Skeletal muscle tissue (tissue), 4 donors: ENCODE results near the gene WNT5B. TPM values are rescaled to one million over a fixed set of nuclear protein-coding genes. Genes with fewer than 3 reads are reported as not detected.
A peak's percentile ranks its signal among the peaks of the same experiment; 100 is the strongest.
"Not testable (repeated sequence)": the region's sequence is repeated elsewhere in the genome, so short reads cannot be mapped to it uniquely, and the experiment has no call there.

Experiments used
- H3K27ac ChIP-seq: one replicate; pipeline ENCODE4 v1.7.0; 2013; ENCODE audit warnings: mild to moderate bottlenecking, low read depth, low read length, inconsistent platforms
- H3K27me3 ChIP-seq, 3 donors: one replicate each; pipeline ENCODE4 v1.7.0; 2013; ENCODE audit warnings: low read length in 3 of 3; ENCODE audit not compliant: control insufficient read depth in 3 of 3, insufficient read depth in 3 of 3
- H3K36me3 ChIP-seq, 3 donors: one replicate each; pipeline ENCODE4 v1.7.0; 2013; ENCODE audit warnings: low read length in 3 of 3; ENCODE audit not compliant: control insufficient read depth in 3 of 3, insufficient read depth in 3 of 3
- H3K4me1 ChIP-seq, 3 donors: one replicate each; pipeline ENCODE4 v1.7.0; 2013; ENCODE audit warnings: low read length in 3 of 3, mild to moderate bottlenecking in 3 of 3; ENCODE audit not compliant: control insufficient read depth in 3 of 3, insufficient read depth in 3 of 3
- H3K4me3 ChIP-seq, 3 donors: one replicate each; pipeline ENCODE4 v1.7.0; 2013; ENCODE audit warnings: low read length in 3 of 3
- H3K9ac ChIP-seq, 3 donors: one replicate each; pipeline ENCODE4 v1.7.0; 2013; ENCODE audit warnings: low read length in 3 of 3, mild to moderate bottlenecking in 3 of 3, moderate library complexity in 2 of 3, low read depth in 1 of 3
- H3K9me3 ChIP-seq, 3 donors: one replicate each; pipeline ENCODE4 v1.7.0; 2013; ENCODE audit warnings: low read length in 3 of 3; ENCODE audit not compliant: control insufficient read depth in 3 of 3
- total RNA-seq: library from RNA; depleted of rRNA; stranded (reverse); fragments of >200 nt; gene quantifications from one replicate; pipeline ENCODE4 v1.2.3, GENCODE V29; 2014
- donor health status: Osteomylitis.

The WNT5B gene
- total RNA-seq, 1 donor from 2014 or later, result 30.3 TPM

DNA sequence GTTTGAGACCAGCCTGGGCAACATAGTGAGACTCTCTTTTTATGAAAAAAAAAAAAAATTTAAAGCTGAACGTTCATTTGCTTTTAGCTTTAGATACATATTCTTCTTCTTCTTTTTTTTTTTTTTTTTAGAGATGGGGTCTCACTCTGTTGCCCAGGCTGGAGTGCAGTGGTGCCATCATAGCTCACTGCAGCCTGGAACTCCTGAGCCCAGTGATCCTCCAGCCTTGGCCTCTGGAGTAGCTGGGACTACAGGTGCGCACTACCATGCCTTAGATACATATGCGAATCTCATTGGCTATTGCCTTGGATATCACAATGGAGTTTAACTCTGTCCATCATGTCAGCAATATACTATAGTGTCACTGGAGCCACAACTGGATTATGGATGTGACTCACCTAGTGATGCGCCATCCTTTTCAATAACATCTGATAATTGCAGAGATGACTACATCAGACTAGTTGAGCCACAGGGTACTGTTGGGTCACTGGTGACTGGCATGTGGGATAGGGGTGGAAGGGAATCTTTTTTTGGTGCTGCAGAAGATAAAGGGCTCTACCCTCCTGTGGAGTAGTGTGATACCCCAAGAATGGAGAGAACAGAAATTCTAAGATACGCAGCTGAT, 59.2 kb downstream of the WNT5B start:
- Histone ChIP-seq H3K27me3 (no peaks in the 10 kb centered on the region), H3K27ac (no peak overlapping the region), H3K4me1 (peaks cover 8 to 16% (median 11%) of the 10 kb centered on the region in 3 donors), H3K36me3 (no peaks in the 10 kb centered on the region), H3K9ac (no peak overlapping the region), H3K9me3 (no peaks in the 10 kb centered on the region), H3K4me3 (no peak overlapping the region)

DNA sequence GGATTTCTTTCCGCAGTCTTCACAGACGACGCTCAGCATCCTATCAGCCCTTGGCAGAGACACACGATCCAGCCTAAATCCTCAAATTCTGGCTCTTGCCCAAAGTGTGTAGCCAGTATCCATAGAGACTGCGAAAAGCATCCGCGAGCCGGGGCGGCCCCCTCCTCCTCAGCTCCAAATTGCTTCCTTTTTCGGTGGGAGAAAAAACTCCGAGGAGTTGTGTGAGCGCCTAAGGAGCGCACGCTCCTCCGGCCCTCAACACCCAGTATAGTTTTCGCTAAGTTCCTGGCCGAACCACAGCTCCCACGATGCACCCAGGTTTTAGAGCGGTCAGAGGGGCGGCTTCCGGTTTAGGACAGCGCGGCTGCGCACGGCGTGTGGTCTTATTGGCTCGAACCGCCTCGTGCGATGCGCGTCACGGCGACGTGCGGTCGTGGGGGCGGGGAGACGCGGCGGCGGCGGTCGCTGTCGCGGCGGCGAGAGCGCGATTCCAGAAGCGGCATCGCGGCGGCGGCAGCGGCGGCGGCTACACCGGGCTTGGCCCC, 61.6 kb downstream of the WNT5B start, which contains the start of gene ADIPOR2:
Gene ADIPOR2 (plus strand): TSS at position 493 of the 545 bp plus-strand sequence. CDS start 63,274 bp downstream, outside the sequence.
- peak within 1 kb of the TSS; percentile 94 for H3K27ac ChIP-seq
- no peaks in the 10 kb centered on the region for H3K9me3 ChIP-seq
- no peaks in the 10 kb centered on the region for H3K36me3 ChIP-seq
- peak within 1 kb of the TSS; percentile 84 to 89 (median 89) for H3K4me3 ChIP-seq
- H3K27me3 ChIP-seq, result no peaks in the 10 kb centered on the region
- H3K9ac ChIP-seq, result peak within 1 kb of the TSS; percentile 89 to 93 (median 90)
- peaks cover 8 to 16% (median 11%) of the 10 kb centered on the region in 3 donors for H3K4me1 ChIP-seq

DNA sequence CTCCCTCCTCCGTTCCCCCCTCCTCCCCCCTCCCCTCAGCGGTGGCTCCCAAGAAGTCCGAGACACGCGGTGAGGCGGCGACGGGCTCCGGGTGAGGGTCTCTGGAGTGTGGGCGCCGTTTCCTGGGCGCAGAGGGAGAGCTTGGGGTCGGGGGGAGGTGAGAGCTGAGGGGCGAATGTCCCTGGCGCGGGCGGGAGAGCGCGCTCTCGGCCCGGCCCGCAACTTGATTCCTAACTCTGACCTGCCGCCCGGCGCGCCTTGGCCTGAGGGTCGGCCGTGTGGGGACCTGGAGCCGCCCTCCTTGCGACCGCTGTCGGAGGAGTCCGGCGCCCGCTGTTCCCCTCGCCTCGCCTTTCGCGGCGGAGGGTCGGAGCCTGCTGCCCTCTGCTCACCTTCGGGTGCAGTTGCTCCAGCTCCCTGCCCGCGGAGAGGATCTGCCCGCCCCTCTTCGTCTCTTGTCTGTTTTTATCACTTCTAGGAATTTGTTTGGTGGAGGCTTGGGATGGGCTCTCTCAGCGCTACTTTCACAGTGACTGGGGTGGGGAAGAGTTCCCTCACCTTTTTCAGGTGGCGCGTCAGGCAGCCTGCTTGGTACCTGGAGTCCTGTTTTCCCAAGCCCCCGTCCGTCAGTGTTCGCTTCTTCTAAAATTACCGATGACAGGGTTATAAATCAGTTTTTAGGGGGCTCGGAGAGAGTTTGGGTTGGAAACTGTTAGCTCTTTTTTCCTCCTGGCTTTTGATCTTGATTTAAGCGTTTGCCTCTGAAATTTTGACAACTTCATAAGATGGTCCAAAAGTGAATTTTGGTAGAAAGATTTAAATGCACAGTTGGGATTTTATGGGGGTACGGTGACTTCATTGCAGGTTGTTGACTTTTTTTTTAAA, 62.3 kb downstream of the WNT5B start:
- peaks cover 9 to 20% (median 11%) of the 10 kb centered on the region in 3 donors for H3K4me1 ChIP-seq
- no peaks in the 10 kb centered on the region for H3K9me3 ChIP-seq
- H3K27me3 ChIP-seq, result no peaks in the 10 kb centered on the region
- H3K4me3 ChIP-seq, result peak overlapping the region; percentile 84 to 89 (median 89)
- H3K36me3 ChIP-seq, result no peaks in the 10 kb centered on the region
- H3K9ac ChIP-seq, result peak overlapping the region; percentile 86 to 93 (median 90)
- H3K27ac ChIP-seq, result peak overlapping the region; percentile 94

DNA sequence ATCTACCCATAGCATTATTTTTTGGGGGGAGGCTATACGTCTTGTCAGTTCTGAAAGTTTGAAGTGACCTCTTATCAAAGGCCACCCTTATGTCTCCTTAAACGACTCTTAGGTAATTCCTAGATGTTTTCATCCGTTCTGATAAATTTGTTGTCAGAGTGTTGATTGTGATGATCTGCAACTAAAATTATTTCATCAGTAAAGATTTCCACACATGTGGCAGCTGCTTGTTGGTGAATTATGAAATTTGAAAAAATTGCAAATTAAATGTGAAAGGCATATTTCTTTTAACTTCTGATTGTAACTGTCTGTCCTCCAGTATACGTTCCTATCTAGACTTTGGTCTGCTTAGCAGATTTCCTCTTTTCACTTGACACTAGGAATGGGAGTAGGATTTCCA, 63.2 kb downstream of the WNT5B start:
- no peak overlapping the region for H3K27ac ChIP-seq
- peak overlapping the region in 2 of 3 donors; percentile 90 to 93 for H3K9ac ChIP-seq
- H3K9me3 ChIP-seq, result no peaks in the 10 kb centered on the region
- H3K27me3 ChIP-seq, result no peaks in the 10 kb centered on the region
- H3K36me3 ChIP-seq, result no peaks in the 10 kb centered on the region
- H3K4me3 ChIP-seq, result peak overlapping the region in 1 of 3 donors; percentile 89
- H3K4me1 ChIP-seq, result peaks cover 11 to 27% (median 18%) of the 10 kb centered on the region in 3 donors

DNA sequence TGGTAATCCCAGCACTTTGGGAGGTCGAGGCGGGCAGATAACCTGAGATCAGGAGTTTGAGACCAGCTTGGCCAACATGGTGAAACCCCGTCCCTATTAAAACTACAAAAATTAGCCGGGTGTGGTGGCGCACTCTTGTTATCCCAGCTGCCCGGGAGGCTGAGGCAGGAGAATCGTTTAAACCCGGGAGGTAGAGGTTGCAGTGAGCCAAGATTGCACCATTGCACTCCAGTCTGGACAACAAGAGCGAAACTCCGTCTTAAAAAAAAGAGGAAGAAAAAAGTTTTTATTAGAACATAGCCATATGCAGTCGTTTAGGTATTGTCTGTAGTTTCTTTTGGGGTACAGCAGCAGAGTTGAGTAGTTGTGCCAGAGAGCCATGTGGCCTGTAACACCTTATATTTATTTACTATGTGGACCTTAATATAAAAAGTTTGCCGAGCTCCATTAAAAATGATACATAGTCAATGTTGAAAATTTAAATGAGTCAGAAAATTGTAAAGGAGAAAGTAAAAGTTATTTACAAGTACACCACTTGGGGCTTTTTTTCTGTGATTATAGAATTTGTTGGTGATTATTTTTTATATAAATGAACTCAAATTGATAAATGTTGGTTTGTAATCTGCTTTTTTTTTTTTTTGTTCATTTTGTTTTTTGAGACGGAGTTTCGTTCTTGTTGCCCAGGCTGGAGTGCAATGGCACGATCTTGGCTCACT, 64.0 kb downstream of the WNT5B start:
- H3K36me3 ChIP-seq, result no peaks in the 10 kb centered on the region
- H3K27ac ChIP-seq, result no peak overlapping the region
- no peak overlapping the region for H3K4me3 ChIP-seq
- H3K4me1 ChIP-seq, result peaks cover 18 to 31% (median 26%) of the 10 kb centered on the region in 3 donors
- no peaks in the 10 kb centered on the region for H3K27me3 ChIP-seq
- no peaks in the 10 kb centered on the region for H3K9me3 ChIP-seq
- H3K9ac ChIP-seq, result no peak overlapping the region

DNA sequence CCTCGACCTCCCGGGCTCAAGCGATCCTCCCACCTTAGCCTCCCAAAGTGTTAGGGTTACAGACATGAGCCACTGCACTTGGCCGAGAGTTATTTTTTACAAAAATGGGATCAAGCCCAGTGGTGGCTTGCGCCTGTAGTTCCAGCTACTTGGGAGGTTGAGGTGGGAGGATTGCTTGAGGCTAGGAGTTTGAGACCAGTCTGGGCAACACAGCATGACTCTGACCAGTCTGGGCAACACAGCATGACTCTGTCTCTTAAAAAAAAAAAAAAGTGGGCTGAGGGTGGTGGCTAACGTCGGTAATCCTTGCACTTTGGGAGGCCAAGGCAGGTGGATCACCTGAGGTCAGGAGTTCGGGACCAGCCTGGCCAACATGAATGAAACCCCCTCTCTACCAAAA, 66.1 kb downstream of the WNT5B start:
- H3K27me3 ChIP-seq, H3K27ac ChIP-seq, H3K9me3 ChIP-seq, H3K9ac ChIP-seq, H3K4me3 ChIP-seq, H3K36me3 ChIP-seq: not testable (repeated sequence)
- peaks cover 16 to 31% (median 25%) of the 10 kb centered on the region in 3 donors for H3K4me1 ChIP-seq

DNA sequence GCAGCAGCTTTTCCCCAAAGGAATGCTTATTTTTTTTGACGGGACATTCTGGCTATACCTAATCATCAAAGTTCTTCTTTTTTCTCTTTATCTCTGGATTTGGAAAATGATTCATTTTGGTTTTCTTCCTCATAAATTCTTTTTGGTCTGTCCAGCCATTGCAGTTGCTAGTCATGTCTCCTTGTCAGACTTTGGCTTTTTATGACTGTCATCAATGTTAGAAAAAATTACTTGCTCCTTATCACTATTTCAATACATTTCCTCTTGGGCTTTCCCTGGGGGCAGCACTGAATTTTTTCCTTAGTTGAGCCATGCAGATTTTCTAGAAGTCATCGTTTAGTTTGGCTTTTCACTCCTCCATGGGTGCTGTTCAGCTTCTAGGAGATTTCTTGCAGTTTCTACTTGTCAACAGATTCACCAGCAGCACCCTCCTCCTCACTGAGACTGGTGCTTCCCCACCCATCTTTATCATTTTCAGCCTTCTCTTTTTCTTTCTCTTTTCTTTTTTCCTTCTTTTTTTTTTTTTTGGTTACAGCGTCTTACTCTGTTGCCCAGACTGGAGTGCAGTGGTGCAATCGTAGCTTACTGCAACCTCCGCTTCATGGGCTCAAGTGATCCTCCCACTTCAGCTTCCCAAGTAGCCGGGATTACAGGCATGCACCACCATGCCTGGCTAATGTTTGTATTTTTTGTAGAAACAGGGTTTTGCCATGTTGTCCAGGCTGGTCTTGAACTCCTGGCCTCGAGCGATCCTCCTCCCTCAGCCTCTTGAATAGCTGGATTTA, 67.0 kb downstream of the WNT5B start:
- Histone ChIP-seq H3K36me3 (no peaks in the 10 kb centered on the region), H3K9ac (no peak overlapping the region), H3K27me3 (no peaks in the 10 kb centered on the region), H3K27ac (no peak overlapping the region), H3K4me3 (no peak overlapping the region), H3K4me1 (peaks cover 11 to 28% (median 23%) of the 10 kb centered on the region in 3 donors), H3K9me3 (no peaks in the 10 kb centered on the region)

DNA sequence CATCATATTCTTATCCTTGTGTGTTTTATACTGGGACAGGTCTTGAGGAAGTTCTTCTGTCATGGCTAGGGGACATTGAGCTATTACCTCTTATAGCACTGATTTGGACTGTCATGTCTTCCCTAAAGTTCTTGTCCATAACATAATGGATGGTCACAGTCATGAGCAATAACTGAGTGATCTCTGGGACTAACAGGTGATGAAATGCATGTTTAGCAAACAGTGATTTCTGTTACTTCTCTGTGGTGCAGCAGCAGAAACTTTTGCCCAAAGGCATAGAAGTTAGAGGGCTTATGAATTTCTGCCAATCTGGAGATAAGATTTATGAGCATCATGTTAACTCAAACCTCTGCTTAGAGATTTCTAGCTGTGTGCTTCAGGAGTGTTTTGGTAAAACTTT, 67.8 kb downstream of the WNT5B start:
- H3K9ac ChIP-seq, result no peak overlapping the region
- no peaks in the 10 kb centered on the region for H3K36me3 ChIP-seq
- H3K4me3 ChIP-seq, result no peak overlapping the region
- H3K27me3 ChIP-seq, result no peaks in the 10 kb centered on the region
- no peaks in the 10 kb centered on the region for H3K9me3 ChIP-seq
- H3K4me1 ChIP-seq, result peaks cover 11 to 23% (median 20%) of the 10 kb centered on the region in 3 donors
- no peak overlapping the region for H3K27ac ChIP-seq
